ELF-1 (cell line): ENCODE results near the gene PITPNM1.

ENCODE experiments used
- DNase-seq: peaks from one replicate; pipeline ENCODE4 v3.0.0-alpha.2; 2016; ENCODE audit warnings: low read depth, low spot score

PITPNM1 gene

DNA sequence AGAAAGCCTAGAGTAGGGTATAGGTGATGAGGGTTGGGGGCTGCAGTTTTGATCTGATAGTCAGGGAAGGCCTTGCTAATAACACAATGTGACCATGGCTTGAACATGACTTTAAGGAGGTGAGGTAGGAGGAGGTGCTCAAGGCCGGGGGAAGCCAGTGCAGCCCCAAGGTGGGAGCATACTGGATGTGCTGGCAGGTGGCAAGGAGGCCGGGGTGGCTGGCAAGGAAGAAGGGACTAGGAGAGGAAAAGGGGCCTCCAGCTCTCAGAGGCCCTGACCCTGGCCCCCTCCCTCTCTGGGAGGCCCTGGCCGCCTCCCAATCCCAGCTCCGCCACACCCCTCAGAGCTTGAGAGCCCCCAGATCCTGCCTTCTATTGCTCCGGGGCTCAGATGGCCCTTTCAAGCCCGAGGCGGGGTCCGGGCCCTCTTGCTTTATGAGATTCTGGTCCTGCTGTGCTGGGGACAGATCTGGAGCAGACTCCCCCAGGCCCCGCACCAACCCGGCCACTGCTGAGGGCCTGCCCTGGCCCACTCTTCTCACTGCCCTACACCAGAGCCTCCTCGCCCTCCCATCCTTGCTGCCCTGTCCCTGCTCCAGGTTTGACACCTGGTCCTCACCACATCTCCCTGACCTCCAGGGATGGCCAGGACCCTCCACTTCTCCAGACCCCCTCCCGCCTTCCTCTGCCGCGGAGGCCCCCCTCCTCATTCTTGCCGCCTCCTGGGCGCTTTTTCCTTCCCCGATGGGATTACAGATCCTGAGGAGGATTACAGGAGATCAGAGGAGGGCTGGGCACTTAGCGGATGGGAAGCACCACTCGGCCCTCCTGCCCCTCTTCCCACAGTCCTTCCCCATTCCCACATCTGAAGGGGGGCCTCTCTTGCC is 1.8 kb downstream of the PITPNM1 start:
- no peak for DNase-seq

DNA sequence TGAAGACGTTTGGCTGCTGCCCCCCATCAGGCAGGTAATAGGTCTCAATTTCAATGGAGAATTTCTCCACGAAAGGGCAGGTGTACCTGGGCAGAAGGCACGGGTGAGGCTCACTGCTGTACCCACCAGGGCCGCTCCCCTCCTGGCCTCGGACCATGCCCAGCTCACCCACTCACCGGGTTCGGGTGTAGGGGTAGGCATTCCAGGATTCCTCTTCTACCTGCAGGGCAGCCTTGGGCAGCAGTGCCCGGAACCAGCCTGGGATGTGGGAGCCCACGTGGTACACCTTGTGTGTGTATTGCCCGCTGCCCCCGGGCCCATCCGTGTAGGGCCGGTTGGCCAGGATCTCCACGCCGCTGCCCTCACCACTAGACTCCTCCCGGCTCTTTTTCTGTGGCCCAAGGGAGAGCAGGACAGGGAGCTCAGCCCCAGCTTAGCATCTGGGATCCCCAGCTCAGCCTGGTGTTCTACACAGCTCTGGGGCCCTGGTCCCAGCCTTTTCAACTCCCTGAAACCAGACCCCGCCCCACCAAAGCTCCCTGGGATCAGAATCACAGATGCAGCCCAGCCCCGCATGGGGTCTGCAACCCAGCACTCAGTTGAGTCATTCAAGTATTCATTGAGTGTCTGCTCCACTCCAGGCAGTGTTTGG is 2.7 kb downstream of the PITPNM1 start:
- no peak for DNase-seq

DNA sequence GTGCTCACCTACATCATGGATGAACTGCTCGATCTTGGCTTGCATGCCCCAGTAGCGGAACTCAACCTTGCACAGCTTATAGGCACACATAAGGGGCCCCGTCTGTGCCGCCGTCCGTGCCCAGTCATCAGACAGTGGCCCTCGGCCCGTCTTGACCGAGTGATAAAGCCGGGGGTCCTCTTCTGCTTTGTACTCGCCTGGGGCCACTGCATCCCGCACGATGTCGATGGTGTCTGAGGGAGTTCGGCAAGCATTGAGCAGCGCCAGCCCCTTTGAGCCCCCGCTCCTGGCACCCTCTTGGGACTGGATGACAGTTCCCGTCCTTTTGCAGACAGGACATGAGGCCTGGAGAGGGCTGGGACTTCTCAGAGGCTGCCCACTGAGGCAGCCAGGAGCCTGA is 3.3 kb downstream of the PITPNM1 start:
- no peak for DNase-seq

DNA sequence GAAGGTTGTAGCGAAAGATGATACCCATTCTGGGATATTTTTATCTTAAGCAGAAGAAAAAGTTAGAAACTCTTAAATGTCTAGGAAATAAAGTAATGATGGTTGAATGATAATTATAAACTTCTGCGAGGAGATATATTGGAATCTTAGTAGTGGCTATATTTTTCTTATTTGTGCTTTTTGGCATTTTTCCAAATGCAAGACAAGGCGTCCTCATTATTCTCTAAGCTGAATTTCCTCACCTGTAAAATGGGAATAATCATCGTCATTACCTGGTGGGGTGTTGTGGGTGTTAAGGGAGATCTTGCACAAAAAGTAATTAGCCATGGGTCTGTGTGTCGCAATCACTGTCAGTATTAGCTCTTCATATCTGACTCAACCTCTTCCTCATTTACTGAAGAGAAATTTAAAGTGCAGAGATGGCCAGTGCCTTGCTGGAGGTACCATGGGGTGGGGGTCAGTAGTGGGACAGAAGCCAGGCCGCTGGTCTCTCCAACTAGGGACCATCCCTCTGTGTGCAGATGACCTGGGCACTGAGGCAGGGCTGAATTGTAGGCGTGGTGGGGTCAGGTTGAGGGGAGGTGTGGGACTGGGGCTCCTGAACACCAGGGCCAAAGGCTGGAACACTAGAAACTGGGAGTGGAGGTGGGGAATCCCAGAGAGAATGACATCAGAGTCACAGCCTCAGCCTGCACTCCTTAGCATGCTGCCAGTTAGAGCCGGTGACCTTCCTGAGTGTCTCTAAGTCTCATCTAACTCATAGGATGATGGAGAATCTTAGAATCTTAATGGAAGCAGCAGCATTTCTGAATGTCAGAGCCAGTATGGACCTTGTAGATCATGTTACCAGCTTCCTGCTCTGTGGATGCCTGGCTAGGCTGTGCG is 4.1 kb downstream of the PITPNM1 start:
- no peak for DNase-seq

DNA sequence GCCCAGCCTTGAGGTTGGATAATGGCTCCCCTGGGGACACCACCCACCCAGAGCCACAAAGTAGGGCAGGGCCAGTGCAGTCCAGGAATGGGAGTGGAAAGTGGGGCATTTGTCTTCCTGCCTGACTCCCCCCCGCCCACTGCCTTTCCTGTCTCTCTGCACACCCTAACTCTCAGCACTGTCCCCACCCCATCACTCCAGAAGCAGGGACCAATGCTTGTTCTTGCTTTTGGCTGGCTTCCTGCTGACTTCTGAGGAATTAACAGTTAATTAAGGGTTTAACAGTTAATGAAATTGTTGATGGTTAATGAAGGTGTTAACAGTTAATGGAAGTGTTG is 4.7 kb downstream of the PITPNM1 start:
- no peak for DNase-seq

DNA sequence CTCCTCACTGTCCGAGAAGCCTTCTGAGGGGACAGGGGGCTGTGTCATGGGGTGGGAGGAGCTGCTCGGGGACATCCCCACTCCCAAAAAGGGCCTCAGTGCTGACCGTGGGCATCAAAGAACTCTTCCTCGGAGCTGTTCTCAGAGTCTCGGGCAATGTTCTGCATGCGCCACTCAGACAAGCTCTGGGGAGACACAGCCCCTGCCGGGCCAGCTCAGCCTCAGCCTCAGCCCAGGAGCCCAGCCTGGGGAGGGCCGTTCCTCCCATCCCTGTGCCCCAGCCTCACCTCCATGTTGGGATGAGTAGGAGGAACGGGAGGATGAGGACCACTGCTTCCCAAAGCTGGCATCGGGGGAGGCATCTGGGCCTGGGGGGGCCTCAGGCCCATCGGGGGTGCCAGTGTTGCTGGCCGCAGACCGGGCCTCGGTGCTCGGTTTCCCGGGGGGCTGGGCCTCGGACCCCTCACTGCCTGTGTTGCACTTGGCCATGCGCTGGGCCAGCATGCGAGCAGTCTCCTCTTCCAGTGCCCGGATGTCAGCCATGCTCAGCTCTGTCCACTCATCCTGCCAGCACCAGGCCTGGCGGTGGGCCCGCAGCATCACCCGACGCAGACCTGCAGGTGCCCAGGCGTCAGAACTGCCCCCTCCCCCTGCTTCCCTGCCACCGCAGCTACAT is 5.2 kb downstream of the PITPNM1 start:
- no peak for DNase-seq

DNA sequence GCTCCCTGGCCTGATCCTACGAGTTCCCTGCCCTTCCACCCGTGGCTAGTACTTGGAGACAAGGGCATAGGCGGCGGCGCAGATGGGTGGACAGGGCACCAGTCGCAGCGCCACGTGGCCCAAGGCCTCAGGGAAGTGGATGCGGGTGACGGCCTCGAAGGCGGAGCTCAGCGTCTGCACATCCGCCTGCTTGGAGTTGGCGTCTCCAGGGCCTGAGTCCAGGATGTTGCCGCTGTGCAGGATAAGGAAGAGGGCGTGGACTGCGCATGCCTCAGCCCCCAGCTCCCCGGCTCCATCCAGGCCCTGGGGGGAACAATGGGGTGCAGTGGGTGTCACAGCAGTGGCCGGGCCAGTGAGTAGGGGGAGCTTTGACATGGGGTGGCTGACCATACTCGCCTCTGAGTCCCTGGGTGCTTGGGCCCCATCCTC is 6.6 kb downstream of the PITPNM1 start:
- DNase-seq = no peak

DNA sequence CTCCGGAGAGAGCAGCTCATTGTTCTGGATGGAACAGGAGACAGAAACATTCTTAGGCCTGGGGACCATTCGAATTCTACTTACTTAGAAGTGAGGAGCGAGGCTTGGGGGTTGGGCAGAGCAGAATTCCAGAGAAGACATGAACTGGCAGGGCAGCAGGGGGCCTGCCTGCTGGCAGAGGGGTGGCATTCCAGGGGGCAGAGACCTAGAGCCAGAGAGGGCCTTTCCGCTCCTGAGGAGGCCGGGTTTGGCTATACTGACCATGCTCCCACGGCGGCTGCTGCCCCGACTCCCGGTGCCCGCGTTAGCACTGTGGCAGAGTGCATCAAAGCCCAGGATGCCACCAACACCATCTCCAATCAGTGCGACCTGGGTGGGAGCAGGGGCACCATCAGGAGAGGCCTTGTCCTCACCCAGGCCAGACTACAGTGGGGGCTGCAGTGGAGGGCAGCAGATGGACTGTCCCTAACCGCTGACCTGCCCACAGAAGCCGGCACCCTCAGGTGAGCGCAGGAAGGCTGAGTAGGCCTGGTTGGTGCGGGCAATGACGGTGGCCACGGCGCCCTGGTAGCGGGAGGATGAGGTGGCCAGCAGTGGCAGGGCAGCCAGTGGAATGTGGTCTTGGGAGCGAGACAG is 7.4 kb downstream of the PITPNM1 start:
- no peak for DNase-seq

DNA sequence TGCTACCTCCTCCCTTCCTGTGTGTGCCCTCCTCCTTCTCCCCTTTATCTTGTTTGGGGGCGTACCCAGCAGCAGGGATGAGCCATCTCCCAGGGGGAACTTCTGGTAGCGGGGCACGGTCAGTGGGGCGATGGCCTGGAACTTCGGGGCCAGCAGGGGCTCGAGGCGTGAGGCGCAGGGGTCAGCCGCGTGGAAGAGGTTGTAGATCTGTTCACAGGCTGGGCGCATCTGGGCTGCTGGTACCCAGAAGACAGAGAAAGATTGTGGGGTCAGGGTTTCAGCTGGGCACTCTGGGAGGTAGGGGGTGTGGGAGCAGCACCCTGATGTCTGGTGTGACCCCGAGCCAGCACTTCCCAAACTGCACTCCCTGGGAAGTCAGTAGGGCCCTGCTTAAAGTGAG is 9.1 kb downstream of the PITPNM1 start:
- DNase-seq = no peak

DNA sequence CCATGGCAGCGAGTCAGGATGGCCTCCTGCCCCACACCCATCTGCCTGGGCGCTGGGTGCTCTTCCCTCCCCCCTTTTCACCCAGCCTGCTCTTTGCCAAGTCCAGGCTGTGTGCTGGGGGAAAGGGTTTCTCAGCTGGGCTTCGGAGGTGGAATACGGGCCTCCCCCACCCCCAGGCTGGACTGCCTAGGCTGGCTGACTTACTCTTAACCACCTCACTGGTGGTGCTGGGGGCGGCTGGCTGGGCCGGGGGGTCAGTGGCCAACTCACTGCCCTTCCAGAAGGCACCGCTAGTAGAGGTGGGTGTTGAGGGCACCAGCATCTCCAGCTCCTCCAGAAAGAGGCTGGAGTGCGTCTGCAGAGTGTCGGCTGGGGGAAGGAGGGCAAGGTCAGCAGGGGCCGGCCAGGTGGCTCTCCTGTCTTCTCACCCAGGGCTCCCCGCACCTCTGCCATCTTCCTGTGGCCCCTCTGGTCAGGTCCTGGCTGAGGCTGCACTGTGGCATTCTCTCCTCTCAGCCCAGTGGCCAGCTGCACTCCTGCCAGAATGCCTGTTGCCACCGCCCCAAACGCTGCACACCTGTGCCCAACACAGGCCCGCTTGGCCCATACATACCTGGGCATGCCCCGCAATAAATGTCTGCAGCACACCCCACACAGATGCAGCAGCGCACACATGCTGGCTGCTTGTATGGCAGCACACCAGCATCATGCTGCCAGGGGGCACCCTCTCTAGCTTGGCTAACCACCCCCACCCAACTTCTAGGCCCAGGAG is 9.7 kb downstream of the PITPNM1 start:
- DNase-seq = no peak

DNA sequence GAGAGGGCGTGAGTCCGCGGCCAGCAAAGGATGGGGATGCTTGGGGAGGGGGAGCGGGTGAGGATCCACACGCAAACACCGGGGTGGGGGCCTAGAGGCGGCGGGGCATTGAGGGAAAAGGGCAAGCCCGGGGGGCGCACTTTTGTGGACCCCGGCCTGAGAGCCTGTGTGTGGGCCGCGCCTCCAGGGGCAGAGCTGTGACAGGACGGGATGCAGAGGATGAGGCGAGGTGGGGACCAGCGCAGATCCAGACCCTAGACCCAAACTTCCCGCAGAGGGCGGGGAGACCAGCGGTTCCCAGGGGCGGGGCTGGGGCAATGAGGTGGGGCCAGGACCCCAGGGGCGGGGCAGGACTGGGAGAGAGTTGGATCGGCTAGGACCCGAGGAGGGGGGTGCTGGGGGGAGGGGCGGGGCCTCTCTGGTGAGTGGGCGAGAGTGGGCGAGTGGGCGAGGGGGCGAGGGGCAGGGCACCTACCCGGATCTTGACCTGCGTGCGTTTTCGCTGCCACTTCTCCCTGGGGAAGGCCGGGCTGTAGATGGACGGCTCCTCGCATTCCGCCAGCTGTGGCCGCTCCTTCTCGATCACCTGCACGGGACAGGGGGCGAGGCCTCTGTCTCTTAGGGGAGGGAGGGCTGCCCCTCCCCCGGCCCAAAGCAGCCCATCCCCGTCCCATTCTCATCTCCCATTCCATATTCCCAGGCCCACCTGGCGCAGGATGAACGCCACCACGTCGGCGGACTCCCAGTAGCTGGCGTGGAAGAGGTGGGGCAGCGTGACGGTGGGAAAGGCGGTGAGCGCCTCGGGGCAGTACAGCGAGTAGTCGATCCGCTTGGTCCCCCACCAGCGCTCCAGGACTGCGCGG is 10.6 kb downstream of the PITPNM1 start:
- no peak for DNase-seq

DNA sequence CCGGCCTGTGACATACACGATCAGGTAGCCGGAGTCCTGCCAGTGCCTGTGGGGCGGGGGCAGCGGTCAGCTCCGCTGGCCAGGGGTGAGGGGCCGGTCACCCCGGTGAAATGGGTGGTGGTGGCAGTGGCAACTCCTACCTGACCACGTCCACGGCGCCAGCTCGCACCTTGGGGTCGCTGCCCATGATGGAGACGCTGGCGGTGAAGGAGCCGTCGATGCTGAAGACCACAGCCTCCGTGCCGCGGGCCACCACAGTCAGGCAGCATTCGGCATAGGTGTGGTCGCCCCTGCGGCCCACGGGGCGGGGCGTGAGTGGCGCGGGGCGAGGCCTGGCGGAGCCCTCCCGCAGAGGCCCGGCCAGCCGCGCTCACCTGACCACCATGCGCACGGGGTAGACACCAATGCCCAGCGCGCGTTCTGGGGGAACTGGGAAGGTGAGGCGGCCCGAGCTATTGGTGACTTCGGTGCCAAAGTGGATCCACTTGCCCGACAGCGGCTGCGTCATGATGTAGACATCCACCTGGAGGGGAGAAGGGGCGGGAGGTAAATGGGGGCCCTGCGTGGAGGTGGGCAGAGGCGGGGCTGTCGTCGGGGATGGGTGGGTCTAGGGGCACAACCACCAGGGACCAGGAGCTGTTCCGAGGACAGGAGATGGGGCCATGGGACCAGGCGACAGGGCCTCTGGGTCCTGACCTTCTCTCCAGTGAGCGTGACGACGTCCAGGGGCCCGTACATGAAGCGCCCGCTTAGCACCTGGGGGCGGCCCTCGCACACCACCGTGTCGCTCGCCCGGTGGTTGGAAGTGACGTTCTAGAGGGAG is 11.4 kb downstream of the PITPNM1 start:
- no peak for DNase-seq

DNA sequence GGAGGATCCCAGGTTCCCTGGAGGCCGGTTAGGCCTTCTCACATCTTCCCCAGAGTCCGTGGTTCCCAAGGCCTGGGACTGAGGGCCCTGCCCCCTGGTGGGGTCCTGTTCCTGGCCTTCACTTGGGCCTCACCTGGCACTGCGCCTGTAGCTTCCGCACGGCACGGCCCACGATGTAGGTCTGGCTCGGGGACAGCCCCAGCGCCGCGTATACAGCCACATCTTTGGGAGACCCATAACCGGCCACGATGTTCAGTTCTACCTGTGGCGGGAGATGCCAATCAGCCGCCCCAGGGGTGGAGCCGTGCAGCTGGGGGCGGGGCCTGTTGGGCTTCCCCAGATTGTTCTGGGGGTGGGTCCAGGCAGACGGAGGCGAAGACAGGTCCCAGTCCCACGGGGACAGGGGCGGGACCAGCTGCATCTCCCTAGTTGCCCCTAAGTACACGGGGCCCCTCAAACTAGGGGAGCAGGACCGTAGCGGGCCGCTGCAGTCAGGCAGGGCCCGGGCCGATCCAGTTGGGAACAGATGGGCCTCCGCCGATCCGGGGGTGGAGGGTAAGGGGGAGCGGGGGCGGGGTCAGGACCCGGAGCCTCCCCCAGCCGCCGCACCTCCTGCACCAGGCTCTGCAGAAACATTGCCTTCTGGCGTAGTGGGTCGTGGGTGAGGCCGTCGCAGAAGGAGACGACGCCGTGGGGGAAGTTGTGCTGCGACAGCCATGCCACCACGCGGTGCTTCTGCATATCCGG is 12.2 kb downstream of the PITPNM1 start:
- DNase-seq = no peak

DNA sequence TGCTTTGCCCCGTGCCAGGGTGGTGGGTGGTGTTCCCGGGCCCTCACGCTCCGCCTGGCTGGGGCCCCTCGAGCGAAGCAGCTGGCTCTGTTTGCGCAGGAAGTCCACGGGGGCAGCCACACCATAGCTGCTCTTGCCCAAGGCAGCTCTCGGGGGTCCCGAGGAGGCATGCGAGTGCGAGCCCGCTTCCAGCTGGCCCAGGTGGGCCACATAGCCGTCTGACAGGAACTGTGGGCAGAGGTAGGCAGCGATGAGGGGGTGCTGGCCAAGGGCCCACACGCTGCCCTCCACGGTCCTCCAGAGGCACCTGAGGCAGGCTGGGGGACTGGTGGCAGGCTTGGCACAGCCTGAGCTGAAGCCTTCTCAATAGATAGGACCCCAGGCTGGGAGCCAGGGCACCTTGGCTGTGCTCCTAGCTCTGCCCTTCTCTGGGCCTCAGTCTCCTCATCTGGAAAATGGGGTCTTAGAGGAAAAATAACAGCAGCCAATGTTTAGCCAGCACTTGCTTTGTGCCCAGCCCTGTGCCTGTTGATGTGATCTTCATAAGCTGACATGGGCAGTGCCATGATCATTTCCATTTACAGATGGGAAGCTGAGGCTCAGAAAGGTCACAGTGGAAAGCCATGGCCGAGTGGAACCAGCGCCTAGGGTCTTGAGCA is 13.0 kb downstream of the PITPNM1 start:
- DNase-seq = no peak

DNA sequence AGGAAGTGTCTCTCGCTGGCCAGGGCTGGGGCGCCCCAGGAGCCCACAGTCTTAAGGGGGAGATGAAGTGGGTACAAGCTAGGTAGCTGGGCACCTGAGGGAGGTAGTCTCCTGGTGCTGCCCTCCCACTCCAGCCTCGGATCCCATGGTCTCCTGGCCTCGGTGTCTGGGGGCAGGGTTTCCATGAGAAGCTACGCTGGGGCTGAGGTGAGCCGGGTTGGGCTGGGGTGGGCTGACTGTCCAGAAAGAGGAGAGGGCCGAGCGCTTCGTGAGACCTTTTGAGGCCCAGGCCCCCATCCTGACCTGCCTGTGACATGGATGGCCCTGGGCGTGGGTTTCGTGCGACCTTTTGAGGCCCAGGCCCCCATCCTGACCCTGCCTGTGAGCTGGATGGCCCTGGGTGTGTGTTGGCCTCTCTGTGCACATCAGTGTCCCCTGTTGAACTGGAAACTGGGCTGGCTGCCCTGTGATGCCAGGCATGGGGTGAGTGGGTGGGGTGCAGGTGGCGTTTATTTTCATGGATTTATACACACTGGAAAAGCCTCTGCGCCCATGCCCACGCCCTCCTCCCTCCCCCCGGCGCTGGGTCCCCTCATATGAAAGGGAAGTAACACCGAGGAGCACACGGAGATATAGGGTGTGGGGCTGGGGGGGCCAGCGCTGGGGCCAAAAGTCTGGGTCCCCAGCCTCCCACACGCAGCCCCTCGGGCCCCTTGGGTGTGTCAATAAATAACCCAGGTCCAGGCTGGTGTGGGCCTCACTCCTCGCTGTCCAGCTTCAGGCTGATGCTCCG is 13.7 kb downstream of the PITPNM1 start:
- DNase-seq = no peak

DNA sequence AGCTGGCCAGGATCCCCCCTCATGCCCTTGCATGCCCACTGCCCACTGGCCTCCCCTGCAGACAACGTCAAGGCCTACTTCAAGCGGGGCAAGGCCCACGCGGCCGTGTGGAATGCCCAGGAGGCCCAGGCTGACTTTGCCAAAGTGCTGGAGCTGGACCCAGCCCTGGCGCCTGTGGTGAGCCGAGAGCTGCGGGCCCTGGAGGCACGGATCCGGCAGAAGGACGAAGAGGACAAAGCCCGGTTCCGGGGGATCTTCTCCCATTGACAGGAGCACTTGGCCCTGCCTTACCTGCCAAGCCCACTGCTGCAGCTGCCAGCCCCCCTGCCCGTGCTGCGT is 14.5 kb downstream of the PITPNM1 start:
- DNase-seq = no peak
